Suprapubic skin (tissue), 4 donors: Measurements from ENCODE around the gene CC2D2B. TPM values are rescaled to one million over a fixed set of nuclear protein-coding genes. Genes with fewer than 3 reads are reported as not detected.

ENCODE experiments used
- DNase-seq, 2 donors: peaks; one replicate each; pipeline ENCODE4 v3.0.0-alpha.2; 2019; ENCODE audit warnings: low spot score in 2 of 2
- H3K27ac ChIP-seq: fragments of 200-600 bp; sonication (generic); one replicate; pipeline ENCODE4 v1.5.1; 2019
- H3K27me3 ChIP-seq: fragments of 200-600 bp; sonication (generic); one replicate; pipeline ENCODE4 v1.5.1; 2019
- H3K36me3 ChIP-seq: fragments of 200-600 bp; sonication (generic); one replicate; pipeline ENCODE4 v1.5.1; 2019
- H3K4me1 ChIP-seq: fragments of 200-600 bp; sonication (generic); one replicate; pipeline ENCODE4 v1.5.1; 2019
- H3K4me3 ChIP-seq: fragments of 200-600 bp; sonication (generic); one replicate; pipeline ENCODE4 v1.5.1; 2019; ENCODE audit warnings: mild to moderate bottlenecking
- H3K9me3 ChIP-seq: fragments of 200-600 bp; sonication (generic); one replicate; pipeline ENCODE4 v1.5.1; 2019
- EP300 ChIP-seq: sonication (generic); formaldehyde crosslinking; IDR thresholded peaks from one replicate; pipeline ENCODE4 v1.6.1; 2017; ENCODE audit warnings: antibody characterized with exemption
- POLR2A ChIP-seq, 2 donors: fragments of 450-650 bp; IDR thresholded peaks; one replicate each; pipeline ENCODE4 v1.6.1; 2017; ENCODE audit warnings: antibody characterized with exemption in 2 of 2, mild to moderate bottlenecking in 2 of 2, moderate library complexity in 2 of 2
- POLR2AphosphoS5 ChIP-seq, 3 donors: sonication (generic); formaldehyde crosslinking; IDR thresholded peaks; one replicate each; pipeline ENCODE4 v1.6.1; 2017; ENCODE audit warnings: antibody characterized with exemption in 3 of 3
- WGBS: methylation state at CpG from one replicate; pipeline ENCODE4 v1.1.5; 2018; 5-methylcytosine and 5-hydroxymethylcytosine counted together
- total RNA-seq, 4 donors: library from RNA; depleted of rRNA; stranded (reverse); fragments of >200 nt; gene quantifications; one replicate each; pipeline ENCODE4 v1.1.0, GENCODE V29; 2016
- TF ChIP-seq, protein P1 (sequence below), 2 donors: fragments of 200-600 bp in 1 of 2; fragments of 450-650 bp in 1 of 2; sonication (generic) in 1 of 2; IDR thresholded peaks; one replicate each; pipeline ENCODE4 v1.5.1; 2016 to 2019; ENCODE audit warnings: antibody characterized with exemption in 2 of 2, mild to moderate bottlenecking in 1 of 2, moderate library complexity in 1 of 2

Gene CC2D2B
- total RNA-seq, 4 donors from 2014 or later = 0.47 to 3.9 (median 0.72) TPM; not detected in 1

GRCh38 chr10:95920798-95921426 lies 13.1 kb downstream of the CC2D2B start:
- Histone ChIP-seq H3K36me3 (no peaks in the 10 kb centered on the region), H3K27me3 (no peaks in the 10 kb centered on the region)
- WGBS = 66% methylated on average over 3 of the region's 6 CpGs

GRCh38 chr10:95925033-95925432 lies 17.3 kb downstream of the CC2D2B start:
- Histone ChIP-seq H3K36me3 (no peaks in the 10 kb centered on the region), H3K4me1 (no peaks in the 10 kb centered on the region), H3K4me3 (no peak overlapping the region), H3K27me3 (no peaks in the 10 kb centered on the region), H3K27ac (no peak overlapping the region), H3K9me3 (no peaks in the 10 kb centered on the region)
- WGBS = 78% methylated on average over 3 of the region's 3 CpGs
- TF ChIP-seq EP300 (no peak), POLR2AphosphoS5 (IDR thresholded peaks at IDR 0.05) (no peak), POLR2A (IDR thresholded peaks at IDR 0.05) (no peak)
- TF ChIP-seq, protein P1, sequence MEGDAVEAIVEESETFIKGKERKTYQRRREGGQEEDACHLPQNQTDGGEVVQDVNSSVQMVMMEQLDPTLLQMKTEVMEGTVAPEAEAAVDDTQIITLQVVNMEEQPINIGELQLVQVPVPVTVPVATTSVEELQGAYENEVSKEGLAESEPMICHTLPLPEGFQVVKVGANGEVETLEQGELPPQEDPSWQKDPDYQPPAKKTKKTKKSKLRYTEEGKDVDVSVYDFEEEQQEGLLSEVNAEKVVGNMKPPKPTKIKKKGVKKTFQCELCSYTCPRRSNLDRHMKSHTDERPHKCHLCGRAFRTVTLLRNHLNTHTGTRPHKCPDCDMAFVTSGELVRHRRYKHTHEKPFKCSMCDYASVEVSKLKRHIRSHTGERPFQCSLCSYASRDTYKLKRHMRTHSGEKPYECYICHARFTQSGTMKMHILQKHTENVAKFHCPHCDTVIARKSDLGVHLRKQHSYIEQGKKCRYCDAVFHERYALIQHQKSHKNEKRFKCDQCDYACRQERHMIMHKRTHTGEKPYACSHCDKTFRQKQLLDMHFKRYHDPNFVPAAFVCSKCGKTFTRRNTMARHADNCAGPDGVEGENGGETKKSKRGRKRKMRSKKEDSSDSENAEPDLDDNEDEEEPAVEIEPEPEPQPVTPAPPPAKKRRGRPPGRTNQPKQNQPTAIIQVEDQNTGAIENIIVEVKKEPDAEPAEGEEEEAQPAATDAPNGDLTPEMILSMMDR (IDR thresholded peaks at IDR 0.05) = no peak
- no peak for DNase-seq

More at GRCh38 chr10:95920798-95921426, 13.1 kb downstream of the CC2D2B start:
- no peaks in the 10 kb centered on the region for H3K4me1 ChIP-seq
- H3K4me3 ChIP-seq = no peak overlapping the region
- DNase-seq = no peak
- no peak overlapping the region for H3K27ac ChIP-seq
- H3K9me3 ChIP-seq = no peaks in the 10 kb centered on the region
- TF ChIP-seq EP300 = no peak
- TF ChIP-seq, protein P1 (IDR thresholded peaks at IDR 0.05) = no peak
- TF ChIP-seq POLR2AphosphoS5 (IDR thresholded peaks at IDR 0.05) = no peak
- TF ChIP-seq POLR2A (IDR thresholded peaks at IDR 0.05) = no peak

DNA sequence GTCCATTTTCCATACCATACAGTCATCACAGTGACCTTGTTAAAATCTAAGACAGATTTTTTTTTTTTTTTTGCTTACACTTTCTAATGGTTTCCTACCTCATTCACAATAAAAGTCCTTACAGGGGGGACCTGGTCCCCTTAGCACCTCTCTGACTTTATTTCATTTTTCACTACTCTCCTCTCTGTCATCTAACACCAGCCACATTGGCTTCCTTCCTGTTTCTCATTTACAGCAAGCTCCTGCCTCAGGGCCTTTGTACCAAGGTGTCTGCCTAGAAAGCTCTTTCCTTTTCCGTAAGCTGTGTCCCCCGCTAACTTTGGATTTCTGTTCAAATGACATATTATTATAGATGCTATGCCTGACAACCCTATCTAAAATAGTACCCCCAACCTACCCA lies 27.7 kb downstream of the CC2D2B start:
- no peak overlapping the region for H3K27ac ChIP-seq
- no peaks in the 10 kb centered on the region for H3K9me3 ChIP-seq
- WGBS = 83% methylated on average over 2 of the region's 2 CpGs
- TF ChIP-seq POLR2A (IDR thresholded peaks at IDR 0.05) = no peak
- no peak for TF ChIP-seq POLR2AphosphoS5 (IDR thresholded peaks at IDR 0.05)
- TF ChIP-seq EP300 = no peak
- TF ChIP-seq, protein P1 (IDR thresholded peaks at IDR 0.05) = no peak
- no peak for DNase-seq
- H3K27me3 ChIP-seq = no peaks in the 10 kb centered on the region
- H3K4me1 ChIP-seq = no peaks in the 10 kb centered on the region
- no peak overlapping the region for H3K4me3 ChIP-seq
- H3K36me3 ChIP-seq = peaks cover 4% of the 10 kb centered on the region

DNA sequence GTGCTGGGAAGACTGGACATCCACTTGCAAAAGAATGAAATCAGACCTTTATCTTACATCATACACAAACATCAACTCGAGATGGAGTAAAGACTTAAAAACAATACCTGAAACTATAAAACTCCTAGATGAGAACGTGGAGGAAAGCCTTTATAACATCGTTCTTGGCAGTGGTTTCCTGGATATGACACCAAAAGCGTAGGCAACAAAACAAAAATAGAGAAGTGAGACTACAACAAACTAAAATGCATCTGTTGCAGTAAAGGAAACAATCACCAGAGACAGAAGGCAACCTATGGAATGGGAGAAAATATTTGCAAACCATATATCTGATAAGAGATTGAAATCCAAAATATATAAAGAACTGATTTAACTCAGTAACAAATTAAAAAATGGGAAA lies 33.3 kb downstream of the CC2D2B start:
- Histone ChIP-seq H3K27ac (no peak overlapping the region), H3K27me3 (no peaks in the 10 kb centered on the region), H3K4me3 (no peak overlapping the region), H3K36me3 (no peaks in the 10 kb centered on the region), H3K9me3 (no peaks in the 10 kb centered on the region), H3K4me1 (no peaks in the 10 kb centered on the region)
- DNase-seq = no peak
- no peak for TF ChIP-seq POLR2AphosphoS5 (IDR thresholded peaks at IDR 0.05)
- 79% methylated on average over 4 of the region's 4 CpGs for whole genome bisulfite sequencing

DNA sequence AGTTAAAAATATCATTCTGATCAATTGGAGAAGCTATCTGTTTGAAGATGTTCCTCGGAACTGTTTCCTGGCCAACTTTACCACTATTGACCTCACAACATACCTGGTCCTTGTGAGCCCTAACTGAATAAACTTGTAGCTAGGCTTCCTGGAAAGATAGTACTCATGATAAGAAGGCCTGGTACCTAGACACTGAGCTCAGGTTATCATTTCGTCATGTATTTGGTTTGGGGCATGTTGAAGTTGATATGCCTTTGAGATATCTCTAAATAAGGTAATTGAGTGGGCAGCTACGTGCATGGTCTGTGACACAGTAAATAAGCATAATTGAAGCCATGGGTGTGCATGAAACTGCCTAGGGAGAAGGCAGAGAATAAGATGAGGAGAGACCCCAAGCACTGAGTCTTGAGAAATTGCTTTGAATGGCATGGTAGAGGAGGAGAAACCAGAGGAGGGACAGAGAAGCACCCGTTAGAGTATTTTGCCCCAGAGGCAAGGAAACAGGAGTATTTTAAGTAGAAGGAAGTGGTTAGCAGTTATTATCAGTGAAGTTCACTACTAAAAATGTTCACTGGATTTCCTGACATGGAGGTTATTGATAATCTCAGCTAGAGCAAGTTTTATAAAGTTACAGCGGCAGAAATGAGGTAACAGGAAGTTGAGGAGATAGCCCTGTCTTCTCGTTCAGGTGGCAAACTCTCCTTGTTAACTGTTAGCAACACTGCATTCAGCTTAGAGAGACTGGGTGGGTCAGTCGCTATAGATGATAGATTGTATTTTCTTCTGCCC lies 55.6 kb downstream of the CC2D2B start:
- no peak overlapping the region for H3K4me3 ChIP-seq
- no peaks in the 10 kb centered on the region for H3K27me3 ChIP-seq
- H3K4me1 ChIP-seq = no peaks in the 10 kb centered on the region
- TF ChIP-seq, protein P1 (IDR thresholded peaks at IDR 0.05) = no peak
- no peak for TF ChIP-seq POLR2AphosphoS5 (IDR thresholded peaks at IDR 0.05)
- no peak for TF ChIP-seq EP300
- no peak for TF ChIP-seq POLR2A (IDR thresholded peaks at IDR 0.05)
- no peaks in the 10 kb centered on the region for H3K36me3 ChIP-seq
- H3K27ac ChIP-seq = no peak overlapping the region
- peaks cover 17% of the 10 kb centered on the region for H3K9me3 ChIP-seq
- DNase-seq = no peak
- 63% methylated on average over 7 of the region's 7 CpGs for WGBS
